Type B pancreatic cell (in vitro differentiated cells): ENCODE measurements around the gene COL8A1. TPM values are rescaled to one million over a fixed set of nuclear protein-coding genes. Genes with fewer than 3 reads are reported as not detected.
A peak's percentile ranks its signal among the peaks of the same experiment; 100 is the strongest.

ENCODE experiments used
- DNase-seq: peaks from one replicate; pipeline ENCODE4 v3.0.0; 2021; ENCODE audit warnings: mixed read lengths; ENCODE audit not compliant: unreplicated experiment; ENCODE audit errors: extremely low spot score
- H3K27ac Mint-ChIP-seq: 2 replicates; pipeline ENCODE4 v1.8.0; 2021; ENCODE audit warnings: mild to moderate bottlenecking, mixed read lengths
- H3K27me3 Mint-ChIP-seq: 2 replicates; pipeline ENCODE4 v1.8.0; 2021; ENCODE audit warnings: mixed read lengths
- H3K36me3 Mint-ChIP-seq: 2 replicates; pipeline ENCODE4 v1.8.0; 2021; ENCODE audit warnings: mixed read lengths
- H3K4me1 Mint-ChIP-seq: one replicate; pipeline ENCODE4 v1.8.0; 2021; ENCODE audit warnings: mixed read lengths; ENCODE audit not compliant: unreplicated experiment
- H3K4me3 Mint-ChIP-seq: 2 replicates; pipeline ENCODE4 v1.8.0; 2021; ENCODE audit warnings: mild to moderate bottlenecking, mixed read lengths
- H3K9me3 Mint-ChIP-seq: 2 replicates; pipeline ENCODE4 v1.8.0; 2021; ENCODE audit warnings: mixed read lengths
- total RNA-seq: library from RNA; stranded (reverse); gene quantifications from 2 replicates; pipeline ENCODE4 v1.2.1, GENCODE V29; 2021; ENCODE audit warnings: low replicate concordance
- TF ChIP-seq, protein P1 (sequence below): fragments of 200-600 bp; sonication (generic); conservative IDR thresholded peaks from 2 replicates; pipeline ENCODE4 v1.5.0; 2021; ENCODE audit warnings: antibody characterized with exemption, mild to moderate bottlenecking

The COL8A1 gene
- total RNA-seq, 1 donor from 2014 or later, result 2.6 TPM

DNA sequence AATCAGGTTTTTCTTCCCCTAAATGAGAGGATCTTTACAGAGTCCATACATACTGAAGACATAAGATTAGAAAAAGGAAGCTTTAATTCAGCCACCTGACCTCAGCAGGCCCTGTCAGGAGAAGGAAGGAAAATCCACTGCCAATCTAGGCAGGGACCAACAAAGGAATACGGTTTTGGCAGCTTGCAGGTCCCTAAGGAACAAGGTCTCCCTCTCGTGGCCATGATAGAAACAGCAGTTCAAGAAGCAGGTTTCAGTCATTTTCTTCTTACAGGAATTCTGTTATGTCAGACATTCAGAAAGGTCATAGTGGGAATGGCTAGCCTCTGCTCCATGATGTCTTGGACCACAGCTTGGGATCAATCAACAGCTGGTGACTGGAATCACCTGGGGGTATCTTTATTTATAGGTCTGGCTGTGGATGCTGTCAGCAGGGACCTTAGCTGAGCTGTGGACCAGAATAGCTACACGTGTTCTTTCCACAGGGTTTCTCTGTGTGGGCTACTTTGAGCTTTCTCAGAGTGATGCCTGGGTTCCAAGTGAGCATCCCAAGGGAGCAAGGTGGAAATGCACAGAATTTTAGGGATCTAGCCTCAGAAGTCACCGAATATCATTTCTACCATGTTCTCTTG is 169.9 kb downstream of the COL8A1 start:
- TF ChIP-seq, protein P1, sequence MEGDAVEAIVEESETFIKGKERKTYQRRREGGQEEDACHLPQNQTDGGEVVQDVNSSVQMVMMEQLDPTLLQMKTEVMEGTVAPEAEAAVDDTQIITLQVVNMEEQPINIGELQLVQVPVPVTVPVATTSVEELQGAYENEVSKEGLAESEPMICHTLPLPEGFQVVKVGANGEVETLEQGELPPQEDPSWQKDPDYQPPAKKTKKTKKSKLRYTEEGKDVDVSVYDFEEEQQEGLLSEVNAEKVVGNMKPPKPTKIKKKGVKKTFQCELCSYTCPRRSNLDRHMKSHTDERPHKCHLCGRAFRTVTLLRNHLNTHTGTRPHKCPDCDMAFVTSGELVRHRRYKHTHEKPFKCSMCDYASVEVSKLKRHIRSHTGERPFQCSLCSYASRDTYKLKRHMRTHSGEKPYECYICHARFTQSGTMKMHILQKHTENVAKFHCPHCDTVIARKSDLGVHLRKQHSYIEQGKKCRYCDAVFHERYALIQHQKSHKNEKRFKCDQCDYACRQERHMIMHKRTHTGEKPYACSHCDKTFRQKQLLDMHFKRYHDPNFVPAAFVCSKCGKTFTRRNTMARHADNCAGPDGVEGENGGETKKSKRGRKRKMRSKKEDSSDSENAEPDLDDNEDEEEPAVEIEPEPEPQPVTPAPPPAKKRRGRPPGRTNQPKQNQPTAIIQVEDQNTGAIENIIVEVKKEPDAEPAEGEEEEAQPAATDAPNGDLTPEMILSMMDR, result peak; percentile 82
- DNase-seq, result no peak
- Mint-ChIP-seq H3K4me3 (no peak overlapping the region), H3K27ac (no peak overlapping the region), H3K27me3 (peaks cover 5% of the 10 kb centered on the region), H3K36me3 (no peaks in the 10 kb centered on the region), H3K9me3 (peaks cover 6% of the 10 kb centered on the region), H3K4me1 (no peaks in the 10 kb centered on the region)

- TF ChIP-seq, protein P1, result no peak
- H3K36me3 Mint-ChIP-seq, result no peaks in the 10 kb centered on the region
- no peak for DNase-seq
Observed at GRCh38 chr3:99809565-99809964, 171.2 kb downstream of the COL8A1 start.

GRCh38 chr3:99810403-99810802 is 172.0 kb downstream of the COL8A1 start:
- H3K36me3 Mint-ChIP-seq, result no peaks in the 10 kb centered on the region
- no peaks in the 10 kb centered on the region for H3K4me1 Mint-ChIP-seq
- H3K27me3 Mint-ChIP-seq, result peaks cover 5% of the 10 kb centered on the region
- no peak overlapping the region for H3K4me3 Mint-ChIP-seq
- peaks cover 5% of the 10 kb centered on the region for H3K9me3 Mint-ChIP-seq
- H3K27ac Mint-ChIP-seq, result no peak overlapping the region
- TF ChIP-seq, protein P1, result no peak
- no peak for DNase-seq

More at GRCh38 chr3:99809565-99809964, 171.2 kb downstream of the COL8A1 start:
- H3K4me1 Mint-ChIP-seq, result no peaks in the 10 kb centered on the region
- H3K27ac Mint-ChIP-seq, result no peak overlapping the region
- peaks cover 6% of the 10 kb centered on the region for H3K9me3 Mint-ChIP-seq
- peaks cover 5% of the 10 kb centered on the region for H3K27me3 Mint-ChIP-seq
- H3K4me3 Mint-ChIP-seq, result no peak overlapping the region

- peaks cover 5% of the 10 kb centered on the region for H3K36me3 Mint-ChIP-seq
Observed at GRCh38 chr3:99817047-99817436, 178.6 kb downstream of the COL8A1 start.

GRCh38 chr3:99817437-99818240 is 179.2 kb downstream of the COL8A1 start, which contains the start of gene CMSS1:
TSS of gene CMSS1 (plus strand) at chr3:99817862.
- TF ChIP-seq, protein P1, result peak; percentile 58
- Mint-ChIP-seq H3K36me3 (peaks cover 5% of the 10 kb centered on the region), H3K9me3 (no peaks in the 10 kb centered on the region), H3K27ac (peak within 1 kb of the TSS; percentile 100), H3K4me1 (peaks cover 27% of the 10 kb centered on the region), H3K27me3 (peaks cover under 1% of the 10 kb centered on the region), H3K4me3 (peak within 1 kb of the TSS; percentile 99)
- peak; percentile 96 for DNase-seq

More at GRCh38 chr3:99817047-99817436, 178.6 kb downstream of the COL8A1 start:
- no peak for DNase-seq
- H3K4me1 Mint-ChIP-seq, result peaks cover 27% of the 10 kb centered on the region
- H3K27ac Mint-ChIP-seq, result peak overlapping the region; percentile 100
- H3K4me3 Mint-ChIP-seq, result peak overlapping the region; percentile 99
- no peaks in the 10 kb centered on the region for H3K9me3 Mint-ChIP-seq
- peaks cover 5% of the 10 kb centered on the region for H3K27me3 Mint-ChIP-seq
- TF ChIP-seq, protein P1, result no peak
